Measurements from ENCODE around the gene KANSL3.
A peak's percentile ranks its signal among the peaks of the same experiment; 100 is the strongest.
"Not testable (repeated sequence)": the region's sequence is repeated elsewhere in the genome, so short reads cannot be mapped to it uniquely, and the experiment has no call there.

Gene KANSL3

GRCh38 chr2:96638144-96639121, at the start of gene KANSL3:
KANSL3 (minus strand) TSS chr2:96638312; CDS start chr2:96637135, 1,177 bp downstream.
- DNase-seq (ENCODE audit: low read depth, low spot score) = peak; percentile 48

DNA sequence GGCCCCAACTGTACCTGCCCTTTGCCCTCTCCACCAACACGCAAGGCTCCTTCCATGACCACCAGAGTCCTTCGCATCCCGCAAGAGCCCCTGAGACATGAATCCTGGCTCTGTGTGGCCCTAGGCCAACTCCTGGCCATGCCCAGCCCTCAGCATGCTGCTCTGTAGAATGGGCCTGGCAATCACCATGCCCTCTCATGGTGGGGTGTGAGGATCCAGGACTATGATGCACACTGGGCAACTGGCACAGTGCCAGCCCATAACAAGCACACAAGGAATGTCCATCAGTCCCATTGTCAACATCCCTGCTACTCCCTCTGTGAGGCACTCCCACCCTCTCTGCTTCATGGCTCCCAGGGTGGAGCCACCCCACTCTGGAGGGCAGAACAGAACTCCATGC, 49.2 kb upstream of the KANSL3 start:
- DNase-seq (ENCODE audit: low read depth, low spot score) = no peak

GRCh38 chr2:96685577-96686459, 47.7 kb upstream of the KANSL3 start:
- DNase-seq (ENCODE audit: low read depth, low spot score) = no peak

DNA sequence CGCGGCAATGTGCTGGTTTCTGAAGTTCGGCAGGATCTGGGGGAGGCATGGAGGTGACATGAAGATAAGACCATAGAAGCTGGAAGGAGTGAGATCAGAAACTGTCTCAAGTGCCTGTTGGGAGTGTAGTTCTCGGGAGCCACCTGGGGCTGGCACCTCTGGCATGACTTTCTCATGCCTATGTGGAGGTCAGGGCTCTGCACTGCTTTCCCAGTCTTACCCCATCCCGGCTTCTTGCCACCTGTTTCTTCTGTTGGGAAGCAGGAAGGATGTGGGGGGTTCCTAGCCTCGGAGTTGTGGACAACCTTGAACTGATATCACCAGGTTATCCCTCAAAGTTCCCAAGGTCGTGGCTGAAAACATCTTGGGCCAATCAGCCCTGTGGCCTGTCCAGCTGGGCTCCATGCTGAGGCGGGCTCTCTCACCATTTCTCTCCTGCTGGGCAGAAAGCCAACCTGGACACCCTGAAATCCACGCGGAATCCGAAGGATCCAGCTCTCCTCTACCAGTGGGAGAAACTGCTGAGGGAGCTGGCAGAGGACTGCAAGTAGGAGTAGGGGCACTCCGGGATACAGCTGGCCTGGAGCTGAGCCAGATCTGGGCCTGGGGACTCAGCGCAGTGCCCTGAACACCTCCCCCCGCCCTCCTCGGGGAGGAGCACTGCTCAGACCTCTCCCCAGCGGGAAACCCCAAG, 46.9 kb upstream of the KANSL3 start:
- DNase-seq (ENCODE audit: low read depth, low spot score) = no peak

DNA sequence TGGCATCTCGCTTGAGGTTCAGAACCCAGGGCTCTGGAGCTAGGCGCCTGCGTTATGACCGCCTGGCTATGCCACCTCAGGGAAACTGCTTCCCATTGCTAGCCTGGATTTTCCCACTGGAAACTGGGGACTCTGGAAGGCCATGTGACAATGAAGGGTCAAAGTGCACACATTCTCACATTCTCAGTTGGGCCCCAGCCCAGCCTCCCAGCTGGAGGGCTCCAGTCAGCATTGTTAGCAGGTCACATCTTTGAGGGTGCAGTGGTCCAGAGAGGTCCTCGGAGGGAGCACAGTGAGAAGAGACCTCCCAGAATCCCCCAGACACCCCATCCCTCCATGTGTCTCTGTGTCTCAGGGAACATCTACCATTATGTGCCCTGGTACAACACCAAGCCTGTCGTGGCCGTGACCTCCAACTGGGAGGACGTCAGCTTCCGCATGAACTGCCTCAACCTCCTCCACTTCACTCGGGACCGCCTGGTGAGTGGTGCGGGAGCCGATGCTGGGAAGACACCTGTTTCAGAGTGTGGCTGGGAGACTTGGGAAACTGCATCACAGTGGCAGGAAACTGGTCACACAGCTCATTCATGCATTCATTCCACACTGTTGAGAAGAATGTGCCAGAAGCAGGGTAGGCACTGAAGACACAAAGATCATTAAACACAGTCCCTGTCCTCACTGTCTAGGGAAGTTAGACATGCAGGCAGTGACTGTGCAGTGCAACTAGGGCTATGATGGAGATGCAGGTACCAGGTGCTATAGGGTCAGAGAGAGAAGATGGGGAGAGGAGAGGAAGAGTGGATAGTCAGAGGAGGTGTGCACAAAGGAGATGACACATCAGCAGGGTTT, 46.1 kb upstream of the KANSL3 start:
- DNase-seq (ENCODE audit: low read depth, low spot score) = no peak

GRCh38 chr2:96683307-96683706, 45.2 kb upstream of the KANSL3 start:
- no peak for DNase-seq (ENCODE audit: low read depth, low spot score)

GRCh38 chr2:96681540-96681939, 43.4 kb upstream of the KANSL3 start:
- DNase-seq (ENCODE audit: low read depth, low spot score) = no peak

- no peak for DNase-seq (ENCODE audit: low read depth, low spot score)
These were observed 42.5 kb upstream of the KANSL3 start for GRCh38 chr2:96680561-96681141.

- no peak for DNase-seq (ENCODE audit: low read depth, low spot score)
These were observed 41.7 kb upstream of the KANSL3 start for GRCh38 chr2:96679848-96680247.

DNA sequence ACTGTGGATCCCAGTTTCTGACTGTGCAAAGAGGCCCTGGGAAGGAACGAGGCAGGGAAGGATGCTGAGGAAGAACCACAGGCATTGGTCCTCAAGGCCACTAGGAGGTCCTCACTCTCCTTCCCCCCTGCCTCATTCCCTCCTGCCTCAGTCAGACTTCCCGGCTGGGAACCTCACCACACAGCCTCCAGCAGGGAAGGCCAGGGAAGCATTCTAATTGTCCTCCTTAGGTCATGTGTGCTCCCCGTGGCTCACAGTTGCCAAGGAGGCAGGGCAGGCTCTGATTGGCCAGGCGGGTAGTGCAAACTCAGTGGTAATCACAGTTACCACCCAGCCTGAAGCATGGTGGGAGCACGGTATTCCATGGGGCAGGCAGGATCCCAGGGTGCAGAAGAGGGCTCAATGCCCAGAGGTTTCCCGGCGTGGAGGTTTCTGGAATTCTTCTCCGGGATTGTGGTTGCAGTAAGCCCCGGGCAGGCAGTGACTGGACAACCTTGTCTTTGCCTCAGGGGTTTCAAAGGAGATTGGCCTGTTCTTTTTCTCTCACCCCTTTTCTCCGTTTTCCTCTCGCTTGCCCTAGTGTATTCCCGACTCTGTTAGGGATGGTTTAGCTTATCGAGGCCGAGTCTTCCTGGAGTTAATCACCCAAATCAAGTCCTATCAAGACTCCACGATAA, 31.6 kb upstream of the KANSL3 start:
- DNase-seq (ENCODE audit: low read depth, low spot score) = no peak

- no peak for DNase-seq (ENCODE audit: low read depth, low spot score)
These were observed 30.7 kb upstream of the KANSL3 start for GRCh38 chr2:96668771-96669170.

GRCh38 chr2:96665717-96666116, 27.6 kb upstream of the KANSL3 start:
- not testable (repeated sequence) for DNase-seq (ENCODE audit: low read depth, low spot score)

GRCh38 chr2:96665083-96665569, 27.0 kb upstream of the KANSL3 start:
- DNase-seq (ENCODE audit: low read depth, low spot score) = no peak

DNA sequence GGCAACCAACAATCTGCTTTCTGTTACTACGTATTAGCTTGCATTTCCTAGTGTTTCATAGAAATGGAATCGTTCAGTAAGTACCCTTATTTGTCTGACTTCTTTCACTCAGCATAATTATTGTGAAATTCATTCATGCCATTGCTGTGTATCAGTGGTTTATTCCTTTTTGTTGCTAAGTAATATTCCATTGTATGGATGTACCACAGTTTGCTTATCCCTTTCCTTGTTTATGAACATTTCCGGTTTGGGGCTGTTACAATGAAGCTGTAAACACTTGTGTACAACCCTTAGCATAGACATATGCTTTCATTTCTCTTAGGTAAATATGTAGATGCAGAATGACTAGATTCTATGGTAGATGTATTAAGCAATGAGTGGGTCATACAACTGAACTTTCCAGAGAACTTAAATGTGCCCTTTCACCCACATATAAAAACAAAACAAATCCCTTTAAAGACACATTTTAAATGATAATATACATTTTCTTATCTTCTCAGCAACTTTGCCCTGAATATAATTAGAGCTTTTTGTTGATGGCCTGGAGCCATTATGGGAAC, 26.3 kb upstream of the KANSL3 start:
- no peak for DNase-seq (ENCODE audit: low read depth, low spot score)

DNA sequence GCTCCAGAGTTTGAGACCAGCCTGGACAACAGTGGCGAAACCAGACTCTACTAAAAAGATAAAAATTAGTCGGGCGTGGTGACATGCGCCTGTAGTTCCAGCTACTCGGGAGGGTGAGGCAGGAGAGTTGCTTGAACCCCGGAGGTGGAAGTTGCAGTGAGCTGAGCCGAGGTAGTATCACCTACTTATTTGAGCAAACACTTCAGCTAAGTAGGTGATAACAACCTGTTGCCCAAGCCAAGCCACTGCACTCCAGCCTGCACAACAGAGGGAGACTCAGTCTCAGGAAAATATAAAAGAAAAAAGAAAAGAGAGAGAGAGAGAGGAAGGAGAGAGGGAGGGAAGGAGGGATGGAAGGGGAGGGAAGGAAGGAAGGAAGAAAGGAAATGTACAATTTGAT, 25.7 kb upstream of the KANSL3 start:
- no peak for DNase-seq (ENCODE audit: low read depth, low spot score)

DNA sequence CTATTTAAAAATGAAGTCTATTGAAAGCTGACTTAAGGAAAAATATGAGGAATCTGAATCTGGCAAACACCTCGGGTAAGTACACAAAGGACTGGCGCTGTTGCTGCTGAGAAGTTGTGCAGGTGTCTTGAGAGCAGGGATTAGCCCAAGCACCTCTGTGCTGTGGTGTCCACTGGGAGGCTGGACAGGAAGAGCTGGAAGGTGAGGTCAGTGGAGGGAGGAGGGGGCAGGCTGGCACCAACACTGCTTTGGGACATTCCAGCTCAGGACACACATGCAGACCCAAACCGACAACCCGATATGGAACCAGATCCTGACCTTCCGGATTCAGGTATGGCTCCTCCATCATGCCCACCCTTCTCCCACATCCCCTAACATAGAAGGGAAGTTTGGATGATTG, 25.1 kb upstream of the KANSL3 start:
- DNase-seq (ENCODE audit: low read depth, low spot score) = no peak

DNA sequence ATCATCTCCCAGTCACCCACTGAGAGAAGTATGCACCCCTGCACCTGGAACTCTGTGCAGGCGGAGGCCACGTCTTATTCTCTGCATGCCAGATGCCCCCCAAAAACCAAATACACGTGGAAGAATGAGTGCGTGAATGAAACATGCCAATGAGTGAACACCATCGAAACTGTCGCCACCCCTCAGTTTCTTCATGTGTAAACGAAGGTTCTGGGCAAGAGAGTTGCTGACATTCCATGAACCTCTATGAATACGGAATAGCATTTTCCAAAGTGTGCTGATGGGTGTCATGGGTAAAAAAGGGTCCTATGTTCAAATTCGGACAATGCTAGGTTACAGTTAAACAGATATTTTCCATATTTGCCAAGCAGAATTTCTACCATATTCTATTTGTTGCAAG, 24.2 kb upstream of the KANSL3 start:
- DNase-seq (ENCODE audit: low read depth, low spot score) = no peak

- no peak for DNase-seq (ENCODE audit: low read depth, low spot score)
These were observed 23.2 kb upstream of the KANSL3 start for GRCh38 chr2:96661324-96661723.

DNA sequence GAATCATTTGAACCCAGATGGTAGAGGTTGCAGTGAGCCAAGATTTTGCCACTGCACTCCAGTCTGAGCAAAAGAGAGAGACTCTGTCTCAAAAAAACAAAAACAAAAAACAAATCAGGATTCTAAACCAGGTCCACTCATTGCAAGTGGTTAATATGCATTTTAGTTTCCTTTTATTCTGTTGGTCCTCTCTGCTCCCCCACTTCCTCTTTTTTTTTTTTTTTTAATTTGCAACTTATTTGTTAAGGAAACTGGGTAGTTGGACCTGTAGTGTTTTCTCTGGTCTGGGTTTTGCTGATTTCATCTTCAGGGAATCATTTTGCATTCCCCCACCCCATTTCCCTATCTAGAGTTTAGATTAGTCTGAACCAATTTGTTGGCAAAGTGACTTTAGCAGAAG, 18.4 kb upstream of the KANSL3 start:
- DNase-seq (ENCODE audit: low read depth, low spot score) = no peak

All from iPS DF 19.7 (cell line).